ENCODE data around the gene ISM1. TPM values are rescaled to one million over a fixed set of nuclear protein-coding genes. Genes with fewer than 3 reads are reported as not detected.

The ISM1 gene
- total and polyA plus RNA-seq, 2 of the 13 experiments (the other 11 are each of a cell fraction or from before 2014, with no cell fraction given), result 0.40 to 1.4 TPM

- TF ChIP-seq ZBTB4 (CRISPR knock-in tag; IDR thresholded peaks at IDR 0.05; ENCODE audit: borderline replicate concordance) (peak; percentile 35; the same call in 1 of the 2 replicates), ERF (CRISPR knock-in tag; IDR thresholded peaks at IDR 0.05) (no peak)
Observed at GRCh38 chr20:13342469-13343242, 121.6 kb downstream of the ISM1 start (continued).

- H3K27me3 ChIP-seq (ENCODE audit: control insufficient read depth in 1 of 2, insufficient read depth in 2 of 2, low read length in 2 of 2), result no peaks in the 10 kb centered on the region
- intact Hi-C loops (cut with micrococcal nuclease; ENCODE audit: unreplicated experiment), result no loop called here
- H3K27ac ChIP-seq (ENCODE audit: extremely low read length, insufficient read depth, low read length), result no peak overlapping the region
- H3K4me1 ChIP-seq (ENCODE audit: insufficient read depth, low read length), result peaks cover 46% of the 10 kb centered on the region
- no peak overlapping the region for H3K9ac ChIP-seq (ENCODE audit: insufficient read depth, low read depth, low read length)
- H3K36me3 ChIP-seq (replicated peaks in 1 of 2; ENCODE audit: control insufficient read depth in 1 of 2, insufficient read depth in 2 of 2, low read length in 2 of 2), result no peaks in the 10 kb centered on the region
- H3K79me2 ChIP-seq (ENCODE audit: insufficient read depth, low read length), result no peaks in the 10 kb centered on the region
- in situ Hi-C loops (cut with HindIII; ENCODE audit: extremely low pct_ligation_motif_present, low pct_unique_long_range_greater_than_20kb), result no loop called here
- TF ChIP-seq SPEN (CRISPR knock-in tag; IDR thresholded peaks at IDR 0.05; ENCODE audit: low read depth) (no peak), ZBTB33 (CRISPR knock-in tag; IDR thresholded peaks at IDR 0.05) (peak; percentile 75), MYNN (CRISPR knock-in tag; IDR thresholded peaks at IDR 0.05; ENCODE audit: low read depth) (no peak)
- BruUV-seq (replicated peaks), result no TSS peak
- no peaks in the 10 kb centered on the region for H4K20me1 ChIP-seq (ENCODE audit: insufficient read depth, low read length)
- CTCF ChIA-PET (ENCODE audit: low intra/inter-chr PET ratio, low total read pairs), result no interaction called here
- no peak overlapping the region for H2AFZ ChIP-seq (ENCODE audit: low read length)
- H3K9me3 ChIP-seq (ENCODE audit: low read length), result no peaks in the 10 kb centered on the region
- no peak; the same call in 2 of the 3 replicates for ATAC-seq
- no peak for DNase-seq (ENCODE audit: low spot score)
- WGBS (ENCODE audit: low lambda C conversion rate), result 88% methylated on average over 9 of the region's 9 CpGs
- no peak for FAIRE-seq
- POLR2A ChIA-PET, result no interaction called here
- no peak overlapping the region for H3K4me3 ChIP-seq (replicated peaks in 1 of 3; ENCODE audit: insufficient read depth in 1 of 3, low read depth in 2 of 3, low read length in 3 of 3)
- H3K4me2 ChIP-seq (ENCODE audit: low read depth, low read length), result no peak overlapping the region
Observed at GRCh38 chr20:13344671-13345070, 123.6 kb downstream of the ISM1 start.

All from HepG2 (cell line).